NCI-H146 treated with DMSO at 0.1 percent for 48 hours (cell line): Measurements from ENCODE around the gene MREG.

Experiments used
- DNase-seq: peaks from one replicate; lab custom pipeline; 2025; ENCODE audit not compliant: unreplicated experiment; lab: John Stamatoyannopoulos, UW

MREG gene

GRCh38 chr2:215899141-215900074 is 113.9 kb downstream of the MREG start:
- no peak for DNase-seq

- no peak for DNase-seq
Measured at GRCh38 chr2:215898363-215898762, 115.0 kb downstream of the MREG start.

- DNase-seq, result no peak
Measured at GRCh38 chr2:215896921-215897320, 116.4 kb downstream of the MREG start.

GRCh38 chr2:215895330-215895729 is 118.0 kb downstream of the MREG start:
- peak; percentile 85 for DNase-seq
